Measurements from ENCODE around the gene RTN4.

DNA sequence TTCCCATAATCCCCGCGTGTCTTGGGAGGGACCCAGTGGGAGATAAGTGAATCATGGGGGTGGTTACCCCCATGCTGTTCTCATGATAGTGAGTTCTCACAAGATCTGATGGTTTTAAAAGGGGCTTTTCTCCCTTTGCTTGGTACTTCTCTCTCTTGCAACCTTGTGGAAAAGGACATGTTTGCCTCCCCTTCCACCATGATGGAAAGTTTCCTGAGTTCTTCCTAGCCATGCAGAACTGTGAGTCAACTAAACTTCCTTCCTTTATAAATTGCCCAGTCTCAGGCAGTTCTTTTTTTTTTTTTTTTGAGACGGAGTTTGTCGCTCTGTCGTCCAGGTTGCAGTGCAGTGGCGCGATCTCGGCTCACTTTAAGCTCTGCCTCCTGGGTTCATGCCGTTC is 26.5 kb upstream of the RTN4 start:
- TF ChIP-seq POLR2A (IDR thresholded peaks at IDR 0.05; ENCODE audit: low read depth, low read length) = no peak
- no peak for TF ChIP-seq POLR2AphosphoS5 (IDR thresholded peaks at IDR 0.05; ENCODE audit: low read depth, low read length)

Data from GM12891 (cell line).